Calu3 (cell line): ENCODE results near the gene ZNF763. TPM values are rescaled to one million over a fixed set of nuclear protein-coding genes. Genes with fewer than 3 reads are reported as not detected.
A peak's percentile ranks its signal among the peaks of the same experiment; 100 is the strongest.
"Not testable (repeated sequence)": the region's sequence is repeated elsewhere in the genome, so short reads cannot be mapped to it uniquely, and the experiment has no call there.

ENCODE experiments used
- BruUV-seq: library from RNA; stranded (reverse); fragments of 400-500 nt; replicated peaks from 2 replicates; lab custom pipeline; 2021; lab: Mats Ljungman, UMichigan
- CTCF ChIA-PET: fragments of 300-600 bp; sonication (Branson Sonifier 250); formaldehyde crosslinking; loops from one replicate; lab custom pipeline; 2022; ENCODE audit warnings: antibody characterized with exemption; lab: Charles Lee
- DNase-seq: peaks from one replicate; pipeline ENCODE4 v3.0.0; 2022
- H3K27ac Mint-ChIP-seq: one replicate; pipeline ENCODE4 v1.8.0; 2022; ENCODE audit warnings: mixed read lengths; ENCODE audit not compliant: unreplicated experiment
- H3K27me3 Mint-ChIP-seq: one replicate; pipeline ENCODE4 v1.8.0; 2022; ENCODE audit warnings: mixed read lengths; ENCODE audit not compliant: unreplicated experiment
- H3K36me3 Mint-ChIP-seq: one replicate; pipeline ENCODE4 v1.8.0; 2022; ENCODE audit warnings: mild to moderate bottlenecking, moderate library complexity, mixed read lengths; ENCODE audit not compliant: insufficient read depth, unreplicated experiment
- H3K4me1 Mint-ChIP-seq: one replicate; pipeline ENCODE4 v1.8.0; 2022; ENCODE audit warnings: mild to moderate bottlenecking, low read depth, mixed read lengths; ENCODE audit not compliant: unreplicated experiment
- H3K4me3 Mint-ChIP-seq: one replicate; pipeline ENCODE4 v1.8.0; 2022; ENCODE audit warnings: mild to moderate bottlenecking, low read depth, moderate library complexity, mixed read lengths; ENCODE audit not compliant: unreplicated experiment
- H3K9me3 Mint-ChIP-seq: one replicate; pipeline ENCODE4 v1.8.0; 2022; ENCODE audit warnings: low read depth, mixed read lengths; ENCODE audit not compliant: unreplicated experiment
- CTCF ChIP-seq: fragments of 200-600 bp; IDR thresholded peaks from one replicate; pipeline ENCODE4 v1.8.0; 2022; ENCODE audit warnings: antibody characterized with exemption; ENCODE audit not compliant: unreplicated experiment
- intact Hi-C: fragments of 100-400 bp; cut with micrococcal nuclease; formaldehyde crosslinking; loops from one replicate; pipeline ENCODE4 v1.10.0; 2022; ENCODE audit not compliant: unreplicated experiment
- total RNA-seq: library from RNA; stranded (reverse); gene quantifications from 2 replicates; pipeline ENCODE4 v1.2.3, GENCODE V29; 2022

Gene ZNF763
- total RNA-seq, 1 experiment from 2014 or later, result 1.7 TPM

- Mint-ChIP-seq H3K4me1 (no peaks in the 10 kb centered on the region), H3K27ac (peak overlapping the region; percentile 54), H3K4me3 (peak overlapping the region; percentile 83), H3K9me3 (peaks cover 3% of the 10 kb centered on the region), H3K27me3 (no peaks in the 10 kb centered on the region), H3K36me3 (peaks cover 19% of the 10 kb centered on the region)
- DNase-seq, result peak; percentile 91
- no peak for TF ChIP-seq CTCF
- CTCF ChIA-PET, result interaction anchor here (0.6 to 3.2 kb wide), 8 partner anchors 48 to 734 kb away, joined by 3 to 26 read pairs (median 4); partner anchors contain the start of genes ZNF433, ZNF491 and ZNF700
- intact Hi-C loops, result loop anchor here (1.0 to 5.0 kb wide), 5 partner anchors 22 to 189 kb away; partner anchors contain the start of genes ZNF20, ZNF491, ZNF700 and ZNF763
- BruUV-seq, result TSS peak; percentile 59
Measured at GRCh38 chr19:11987405-11988281, 22.8 kb downstream of the ZNF763 start.

- Mint-ChIP-seq H3K36me3 (peaks cover 19% of the 10 kb centered on the region), H3K4me1 (no peaks in the 10 kb centered on the region), H3K27ac (no peak overlapping the region), H3K4me3 (peak overlapping the region; percentile 83), H3K9me3 (peaks cover 6% of the 10 kb centered on the region), H3K27me3 (no peaks in the 10 kb centered on the region)
- intact Hi-C loops, result loop anchor here (2.0 to 5.0 kb wide), 4 partner anchors 64 to 190 kb away; partner anchors contain the start of genes ZNF20, ZNF491 and ZNF700
- DNase-seq, result no peak
- TF ChIP-seq CTCF, result no peak
- CTCF ChIA-PET, result interaction anchor here (0.5 to 3.2 kb wide), 5 partner anchors 46 to 200 kb away, joined by 3 to 26 read pairs (median 4); partner anchors contain the start of genes ZNF433, ZNF491 and ZNF700
- no TSS peak for BruUV-seq
Measured at GRCh38 chr19:11989112-11989456, 24.2 kb downstream of the ZNF763 start.

- DNase-seq, H3K9me3 Mint-ChIP-seq, BruUV-seq, H3K4me1 Mint-ChIP-seq, H3K27me3 Mint-ChIP-seq, CTCF ChIA-PET, intact Hi-C loops, H3K4me3 Mint-ChIP-seq, H3K27ac Mint-ChIP-seq: not testable (repeated sequence)
- peaks cover 19% of the 10 kb centered on the region for H3K36me3 Mint-ChIP-seq
Measured at GRCh38 chr19:11991921-11992320, 27.1 kb downstream of the ZNF763 start.

GRCh38 chr19:11995174-11995573, 30.3 kb downstream of the ZNF763 start:
- intact Hi-C loops, result no loop called here

More at GRCh38 chr19:11995174-11995573, 30.3 kb downstream of the ZNF763 start:
- Mint-ChIP-seq H3K27me3 (no peaks in the 10 kb centered on the region), H3K36me3 (no peaks in the 10 kb centered on the region), H3K9me3 (peaks cover 16% of the 10 kb centered on the region), H3K4me1 (no peaks in the 10 kb centered on the region), H3K27ac (no peak overlapping the region), H3K4me3 (no peak overlapping the region)
- no peak for TF ChIP-seq CTCF
- no TSS peak for BruUV-seq
- DNase-seq, result no peak
- CTCF ChIA-PET, result no interaction called here
